Measurements from ENCODE around the gene TLNRD1.

Gene TLNRD1

DNA sequence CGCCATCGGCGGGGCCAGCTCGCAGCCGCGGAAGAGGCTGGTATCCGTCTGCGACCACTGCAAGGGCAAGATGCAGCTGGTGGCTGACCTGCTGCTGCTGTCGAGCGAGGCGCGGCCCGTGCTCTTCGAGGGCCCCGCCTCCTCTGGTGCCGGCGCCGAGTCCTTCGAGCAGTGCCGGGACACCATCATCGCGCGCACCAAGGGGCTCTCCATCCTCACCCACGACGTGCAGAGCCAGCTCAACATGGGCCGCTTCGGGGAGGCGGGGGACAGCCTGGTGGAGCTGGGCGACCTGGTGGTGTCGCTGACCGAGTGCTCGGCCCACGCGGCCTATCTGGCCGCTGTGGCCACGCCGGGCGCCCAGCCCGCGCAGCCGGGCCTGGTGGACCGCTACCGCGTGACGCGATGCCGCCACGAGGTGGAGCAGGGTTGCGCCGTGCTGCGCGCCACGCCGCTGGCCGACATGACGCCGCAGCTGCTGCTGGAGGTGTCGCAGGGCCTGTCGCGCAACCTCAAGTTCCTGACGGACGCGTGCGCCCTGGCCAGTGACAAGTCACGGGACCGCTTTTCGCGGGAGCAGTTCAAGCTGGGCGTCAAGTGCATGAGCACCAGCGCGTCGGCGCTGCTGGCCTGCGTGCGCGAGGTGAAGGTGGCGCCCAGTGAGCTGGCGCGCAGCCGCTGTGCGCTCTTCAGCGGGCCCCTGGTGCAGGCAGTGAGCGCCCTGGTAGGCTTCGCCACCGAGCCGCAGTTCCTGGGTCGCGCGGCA is 1.8 kb downstream of the TLNRD1 start:
- peak; percentile 39 for DNase-seq

DNA sequence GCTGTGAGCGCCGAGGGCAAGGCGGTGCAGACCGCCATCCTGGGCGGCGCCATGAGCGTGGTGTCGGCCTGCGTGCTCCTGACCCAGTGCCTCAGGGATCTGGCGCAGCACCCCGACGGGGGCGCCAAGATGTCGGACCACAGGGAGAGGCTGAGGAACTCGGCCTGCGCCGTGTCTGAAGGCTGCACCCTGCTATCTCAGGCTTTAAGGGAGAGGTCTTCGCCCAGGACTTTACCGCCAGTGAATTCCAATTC is 2.3 kb downstream of the TLNRD1 start:
- DNase-seq, result no peak

DNA sequence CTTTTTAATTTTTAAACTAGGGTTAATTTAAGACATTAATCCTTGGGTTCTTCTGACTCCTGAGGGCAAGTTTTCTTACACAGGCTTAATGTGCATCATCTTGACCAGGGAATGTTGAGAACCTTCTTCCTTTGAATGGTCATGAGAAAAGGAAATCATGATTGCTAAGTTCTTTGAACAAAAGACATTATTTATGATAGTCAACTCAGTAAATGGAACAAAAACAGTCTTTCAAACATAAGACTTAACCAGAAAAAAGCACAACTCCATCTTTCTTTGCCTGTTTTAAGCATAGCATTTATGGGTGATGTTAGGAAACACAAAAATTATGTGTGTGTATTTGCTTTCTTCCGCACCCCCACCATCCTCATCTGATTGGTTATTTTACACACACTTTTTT is 5.4 kb downstream of the TLNRD1 start:
- no peak for DNase-seq

DNA sequence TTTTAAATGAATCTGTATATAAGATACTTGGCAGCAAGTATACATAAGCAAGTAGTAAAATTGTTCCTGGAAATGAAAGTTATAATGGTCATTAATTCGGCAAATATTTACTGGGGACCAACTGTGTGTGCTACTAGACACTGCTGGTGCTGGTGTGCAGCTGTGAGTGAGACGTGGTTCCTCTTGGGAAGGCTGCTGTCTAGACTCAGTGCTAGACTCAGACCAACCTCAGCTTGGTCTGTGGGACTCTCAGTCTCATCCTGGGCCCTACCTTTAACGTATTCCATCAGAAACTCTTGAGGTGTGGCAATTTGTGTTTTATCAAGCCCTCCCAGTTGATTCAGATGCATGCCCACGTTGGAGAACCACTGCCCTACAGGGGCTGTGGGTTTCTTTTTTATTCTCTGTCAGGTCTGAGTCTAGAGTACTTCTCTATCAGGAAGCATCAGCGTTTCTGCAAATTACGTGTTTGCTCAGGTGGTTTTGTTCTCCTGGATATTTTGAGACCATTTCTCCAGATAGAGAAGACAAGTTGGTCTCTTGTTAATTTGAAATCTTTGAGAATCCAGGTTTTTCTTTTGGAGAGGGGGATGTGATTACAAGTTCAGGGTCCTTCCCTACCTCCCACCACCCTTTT is 6.8 kb downstream of the TLNRD1 start:
- DNase-seq, result no peak

DNA sequence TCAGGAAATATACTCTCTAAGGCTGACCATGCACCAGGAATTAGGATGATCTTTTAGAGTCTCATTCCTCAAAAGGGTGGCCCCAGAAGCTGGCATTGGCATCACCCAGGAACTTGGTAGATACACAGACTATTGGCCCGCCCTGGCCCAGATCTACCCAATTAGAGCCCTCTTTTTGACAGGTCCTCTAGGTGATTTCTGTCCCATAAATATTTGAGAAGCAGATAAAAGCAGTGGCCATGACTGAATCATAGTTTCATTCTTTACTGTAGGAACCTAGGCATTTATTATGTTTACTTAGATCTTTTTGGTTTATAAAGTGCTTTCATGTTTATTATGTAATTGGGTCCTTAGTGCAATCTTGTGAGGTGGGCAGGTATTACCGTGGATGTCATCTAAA is 7.6 kb downstream of the TLNRD1 start:
- DNase-seq, result no peak

DNA sequence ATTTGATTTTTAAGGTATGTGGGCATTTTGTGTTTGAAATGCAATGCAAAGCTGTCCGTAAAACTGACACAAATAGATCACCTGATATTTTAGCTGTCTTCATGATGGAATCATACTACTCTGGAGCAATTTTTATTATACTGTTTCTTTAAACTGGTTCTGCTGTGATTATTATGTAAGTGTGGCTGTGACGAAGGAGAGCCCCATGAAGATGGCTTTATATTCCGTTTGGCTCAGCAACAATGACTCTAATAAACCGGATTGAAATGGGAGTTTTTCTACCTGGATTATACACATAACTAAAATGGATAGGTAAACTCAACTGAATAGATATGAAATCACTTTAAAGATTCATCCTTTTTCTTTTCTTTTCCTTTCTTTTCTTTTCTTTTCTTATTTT is 9.4 kb downstream of the TLNRD1 start:
- no peak for DNase-seq

DNA sequence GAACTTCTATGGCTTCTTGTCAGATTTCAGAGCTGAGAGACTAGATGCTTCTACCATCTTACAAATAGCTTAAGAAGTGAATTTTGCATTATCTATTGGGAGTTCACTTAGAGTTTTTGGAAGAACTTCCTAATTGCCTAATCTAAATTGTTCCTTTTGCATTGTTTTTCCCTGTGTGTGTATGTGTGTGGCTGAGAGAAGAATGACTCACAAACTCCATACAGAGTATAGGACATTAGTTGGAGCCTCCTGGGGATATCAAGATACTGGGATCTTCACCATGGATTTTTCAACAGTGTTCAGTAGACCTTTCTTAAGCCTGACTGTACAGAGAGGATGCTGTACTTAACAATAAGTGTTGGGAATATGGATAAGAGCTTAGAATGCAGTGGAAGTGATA is 10.9 kb downstream of the TLNRD1 start:
- DNase-seq, result no peak

DNA sequence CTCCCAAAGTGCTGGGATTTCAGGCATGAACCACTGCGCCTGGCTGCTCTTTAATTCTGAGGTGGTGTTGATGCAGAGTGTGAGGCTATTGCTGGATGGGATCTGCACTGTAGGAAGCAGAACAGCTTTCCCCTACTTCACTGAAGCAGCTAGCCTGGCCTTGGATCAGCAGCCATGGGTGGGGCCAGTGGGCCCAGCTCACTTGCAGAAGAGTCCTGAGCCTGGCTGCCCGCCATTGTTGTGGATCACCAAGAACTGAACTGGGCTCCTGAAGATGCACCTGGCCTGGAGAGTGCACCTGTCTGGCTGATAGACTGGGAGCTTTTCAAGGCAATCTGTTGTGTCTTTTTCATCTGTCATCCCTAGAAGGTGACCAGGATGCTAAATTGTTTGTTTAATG is 11.9 kb downstream of the TLNRD1 start:
- no peak for DNase-seq

DNA sequence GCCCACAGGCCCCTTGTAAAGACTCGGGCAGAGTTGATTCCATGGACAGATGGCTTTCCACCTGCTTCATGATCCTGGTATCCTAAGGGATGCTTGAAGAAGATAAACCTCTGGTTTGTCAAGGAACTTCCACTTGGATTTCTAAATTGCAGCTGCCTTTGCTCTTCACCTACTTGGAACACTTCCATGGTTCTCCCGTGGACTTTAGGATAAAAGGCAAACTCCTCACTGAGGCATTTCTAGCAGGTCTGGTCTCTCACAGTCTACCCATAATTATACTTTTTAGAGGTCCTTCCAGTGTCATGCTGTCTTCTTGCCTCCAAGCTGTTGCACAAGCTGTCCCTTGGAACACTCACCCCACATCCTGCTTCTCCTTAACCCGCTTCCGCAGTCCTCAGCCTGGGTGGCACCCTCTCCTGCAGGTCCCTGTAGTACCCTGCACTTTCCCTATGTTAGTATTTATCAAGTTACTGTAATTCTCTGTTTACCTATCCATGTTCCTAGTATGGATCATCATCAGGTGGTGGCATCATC is 12.7 kb downstream of the TLNRD1 start:
- DNase-seq, result no peak

DNA sequence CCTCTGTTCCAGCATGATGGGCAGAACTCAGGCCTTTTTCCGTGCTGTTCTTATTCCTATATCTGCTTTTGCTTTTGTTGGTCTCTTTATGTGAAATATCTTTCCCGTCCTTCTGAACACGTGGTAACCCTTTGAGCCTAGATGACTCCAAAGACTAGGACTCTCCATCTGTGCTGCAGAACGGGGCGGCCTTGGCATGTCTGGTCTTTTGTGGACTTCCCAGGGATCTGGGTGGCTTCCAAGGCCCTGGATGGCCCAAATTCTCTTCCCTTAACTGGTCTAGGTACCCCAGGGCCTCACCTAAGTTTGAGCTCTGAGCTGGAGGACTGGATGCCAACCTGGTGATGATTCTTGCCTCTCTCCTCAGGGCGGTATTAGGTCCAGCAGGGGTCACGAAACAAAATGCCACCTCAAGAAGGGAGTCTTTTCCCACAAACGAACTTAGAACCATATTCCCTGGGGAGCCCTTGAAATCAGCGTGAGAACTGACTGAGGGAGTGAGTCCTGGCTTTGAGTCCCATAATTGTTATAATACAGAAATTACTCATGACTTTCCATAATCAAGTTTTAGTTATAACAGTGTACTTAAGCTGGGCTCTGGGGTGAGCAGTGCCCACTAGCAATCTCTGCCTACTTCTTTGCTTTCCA is 13.8 kb downstream of the TLNRD1 start:
- DNase-seq, result no peak

DNA sequence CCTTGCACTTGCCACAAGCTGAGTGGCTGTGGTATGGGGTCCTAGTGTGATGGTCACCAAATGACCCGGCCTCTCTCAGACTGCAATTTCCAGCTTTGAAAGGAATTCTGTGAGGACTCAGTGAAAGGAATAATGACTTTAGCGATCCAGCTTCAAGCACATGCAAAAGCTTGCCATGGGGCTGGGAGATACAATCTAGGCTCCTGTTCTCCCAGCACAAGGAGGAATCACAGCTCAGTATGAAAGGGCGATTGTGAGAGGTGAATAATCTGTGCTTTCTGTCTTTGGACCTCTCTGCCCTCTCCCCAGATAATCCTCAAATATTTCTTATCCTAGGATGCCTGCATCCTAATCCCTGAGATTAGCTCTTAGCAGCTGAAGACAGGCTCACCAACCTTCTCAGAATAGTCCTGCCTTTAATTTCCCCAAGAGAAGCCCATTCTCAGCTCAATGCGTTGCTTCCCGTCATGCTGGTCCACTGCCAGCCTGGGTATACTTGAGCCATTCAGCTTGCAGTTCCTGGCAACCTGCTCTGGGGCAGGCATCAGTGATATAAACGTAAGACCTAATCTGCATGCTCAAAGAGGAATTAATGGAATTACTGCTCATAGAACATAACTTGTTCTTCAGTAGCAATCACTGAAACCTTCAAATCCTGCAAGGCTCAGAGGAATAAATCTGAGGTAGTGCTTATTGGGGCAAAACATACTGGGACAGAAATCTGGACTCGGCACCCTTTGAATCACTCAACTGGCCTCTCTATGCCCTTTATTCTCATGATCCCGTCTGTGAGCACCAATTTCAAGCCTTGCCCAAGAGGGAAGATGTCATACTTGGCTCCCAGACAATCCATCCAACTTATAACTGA is 15.1 kb downstream of the TLNRD1 start:
- no peak for DNase-seq

DNA sequence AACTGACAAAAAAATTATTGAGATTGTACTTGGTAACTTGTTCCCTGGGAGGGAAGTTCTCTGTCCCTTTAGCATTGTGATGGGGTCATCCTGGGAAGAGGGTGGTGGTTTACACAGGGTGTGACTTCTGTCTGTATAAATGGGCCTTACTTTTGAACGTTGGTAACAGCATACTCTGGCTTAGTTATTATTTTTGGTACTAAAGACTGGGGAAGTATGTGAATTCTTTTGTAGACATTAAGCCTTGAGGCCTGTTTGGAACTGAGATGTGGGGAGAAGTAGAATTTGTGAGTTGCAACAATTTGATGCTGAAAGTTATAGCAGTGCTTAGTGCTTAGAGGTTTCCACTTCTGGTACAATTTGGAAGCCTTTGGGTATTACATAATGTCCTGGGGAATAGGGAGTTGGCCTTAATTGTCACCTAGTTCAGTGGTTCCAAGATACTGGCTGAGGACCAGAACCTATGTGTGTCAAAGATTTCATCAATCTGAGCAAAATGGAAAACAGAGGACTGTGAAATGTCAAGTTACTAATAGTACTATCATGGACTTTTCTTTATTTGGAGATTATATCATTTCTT is 15.9 kb downstream of the TLNRD1 start:
- no peak for DNase-seq

DNA sequence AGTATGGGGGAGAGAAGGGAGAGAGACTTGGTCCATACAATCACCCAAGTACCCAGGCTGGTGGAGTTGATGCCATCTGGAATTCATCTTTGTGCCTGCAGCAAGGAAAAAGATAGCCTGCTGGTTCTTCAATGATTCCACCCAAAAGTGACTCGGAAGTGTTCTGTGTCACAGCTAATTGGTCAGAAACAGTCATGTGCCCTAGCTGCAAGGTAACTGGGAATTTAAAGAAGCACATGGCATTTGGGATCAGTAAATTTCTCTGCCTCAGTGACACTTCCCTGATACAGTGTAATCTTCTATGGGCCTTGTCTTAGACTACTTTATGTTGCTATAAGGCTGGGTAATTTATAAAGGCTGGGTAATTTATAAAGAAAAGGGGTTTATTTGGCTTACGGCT is 17.5 kb downstream of the TLNRD1 start:
- no peak for DNase-seq

DNA sequence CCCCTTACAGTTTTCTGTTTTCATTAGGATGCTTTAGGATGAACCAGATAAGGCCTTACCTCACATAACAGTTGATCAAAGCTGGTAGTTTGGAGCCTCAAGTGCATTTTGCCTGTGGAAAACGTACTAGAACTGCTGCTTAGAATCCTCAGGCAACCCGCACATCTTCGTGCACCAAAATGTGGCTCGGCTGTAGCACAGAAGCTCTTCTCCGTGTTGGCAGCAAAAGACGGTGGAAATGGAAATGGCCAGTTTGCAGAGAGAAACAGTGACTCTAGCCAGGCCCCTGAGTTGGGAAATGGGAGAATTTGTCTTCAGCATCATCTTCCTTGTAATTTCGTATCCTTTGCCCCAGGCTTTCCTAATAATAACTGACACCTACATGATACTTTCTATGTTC is 20.6 kb downstream of the TLNRD1 start:
- no peak for DNase-seq

DNA sequence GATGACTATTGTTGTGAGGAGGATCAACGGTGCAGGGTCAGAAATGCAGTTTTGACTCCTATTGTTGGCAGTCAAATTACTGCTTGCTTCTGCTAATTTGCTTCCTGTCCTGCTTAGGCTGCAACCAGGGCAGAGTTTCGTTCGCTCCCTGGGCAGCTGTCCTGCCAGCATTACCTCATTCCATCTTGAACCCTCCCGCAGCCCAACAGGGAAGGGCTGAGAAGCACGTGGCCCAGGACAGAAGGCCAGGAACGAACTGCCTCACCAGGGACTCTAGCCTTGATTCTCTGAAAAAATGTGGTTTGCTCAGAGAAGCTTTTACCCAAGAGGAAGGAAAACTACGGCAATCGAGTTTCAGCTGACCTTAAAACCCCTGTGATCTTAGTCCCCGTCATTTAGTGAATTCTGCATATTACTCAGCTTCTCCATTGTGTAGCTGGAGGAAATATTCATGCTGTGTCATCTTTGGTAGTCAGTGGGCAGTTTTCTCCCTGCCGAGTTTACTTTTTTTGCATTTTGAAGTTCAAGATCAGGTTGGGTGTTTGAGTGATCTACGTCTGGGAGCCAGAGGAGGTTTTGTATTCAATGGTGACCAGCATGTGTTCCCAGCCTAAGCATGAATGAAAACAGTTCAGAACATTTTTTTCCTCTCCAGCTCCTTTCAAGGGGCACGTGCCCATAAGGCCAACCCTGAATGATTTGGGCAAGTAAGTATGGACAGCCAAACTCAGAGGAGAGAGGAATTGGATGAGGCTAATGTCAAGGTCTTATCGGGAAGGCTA is 23.0 kb downstream of the TLNRD1 start:
- DNase-seq, result peak; percentile 65

DNA sequence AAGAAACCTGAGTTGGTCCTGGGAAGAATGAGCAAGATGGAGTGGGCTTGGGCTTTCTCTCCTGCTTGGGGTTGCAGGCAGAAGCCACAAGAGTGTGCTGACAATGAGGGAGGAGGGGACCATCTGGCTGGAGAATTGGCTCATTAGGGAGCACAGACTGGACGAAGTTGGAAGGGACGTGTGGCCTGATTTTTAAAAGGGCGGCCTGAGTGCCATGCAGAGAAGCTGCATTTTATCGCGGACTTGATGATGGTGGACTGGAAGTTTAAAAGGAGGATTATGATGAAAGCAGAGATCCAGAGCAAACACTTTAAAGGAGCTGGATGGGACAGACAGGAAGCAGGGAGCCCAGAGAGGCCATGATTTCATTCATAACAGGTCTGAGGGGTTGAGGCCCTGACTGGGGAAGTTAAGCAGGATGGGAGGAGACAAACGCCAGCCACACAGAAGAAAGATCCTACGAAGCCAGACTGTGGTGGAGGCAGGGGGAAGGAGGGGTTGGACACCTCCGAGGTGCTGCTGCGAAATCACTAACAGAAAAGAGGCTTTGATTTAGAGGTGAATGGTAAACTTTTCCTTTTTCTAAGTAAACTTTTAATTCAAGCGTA is 23.6 kb downstream of the TLNRD1 start:
- DNase-seq, result peak; percentile 68

DNA sequence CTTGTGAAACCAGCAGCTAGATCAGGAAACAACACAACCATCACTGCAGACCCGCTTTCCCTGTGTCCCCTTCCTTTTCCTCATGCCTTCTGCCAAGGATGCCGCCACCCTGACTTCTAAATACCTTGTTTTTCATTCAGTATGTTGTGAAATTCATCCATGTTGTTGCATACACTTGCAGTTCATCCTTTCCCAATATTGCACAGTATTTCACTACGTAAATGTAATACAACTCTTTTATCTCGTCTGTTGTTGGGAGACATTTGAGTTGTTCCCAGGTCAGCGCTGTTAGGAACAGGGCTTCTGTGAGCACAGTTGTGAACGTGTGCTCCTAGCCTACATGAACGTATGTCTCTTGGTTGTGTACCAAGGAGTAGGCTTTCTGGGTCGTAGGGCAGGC is 24.2 kb downstream of the TLNRD1 start:
- DNase-seq, result no peak

DNA sequence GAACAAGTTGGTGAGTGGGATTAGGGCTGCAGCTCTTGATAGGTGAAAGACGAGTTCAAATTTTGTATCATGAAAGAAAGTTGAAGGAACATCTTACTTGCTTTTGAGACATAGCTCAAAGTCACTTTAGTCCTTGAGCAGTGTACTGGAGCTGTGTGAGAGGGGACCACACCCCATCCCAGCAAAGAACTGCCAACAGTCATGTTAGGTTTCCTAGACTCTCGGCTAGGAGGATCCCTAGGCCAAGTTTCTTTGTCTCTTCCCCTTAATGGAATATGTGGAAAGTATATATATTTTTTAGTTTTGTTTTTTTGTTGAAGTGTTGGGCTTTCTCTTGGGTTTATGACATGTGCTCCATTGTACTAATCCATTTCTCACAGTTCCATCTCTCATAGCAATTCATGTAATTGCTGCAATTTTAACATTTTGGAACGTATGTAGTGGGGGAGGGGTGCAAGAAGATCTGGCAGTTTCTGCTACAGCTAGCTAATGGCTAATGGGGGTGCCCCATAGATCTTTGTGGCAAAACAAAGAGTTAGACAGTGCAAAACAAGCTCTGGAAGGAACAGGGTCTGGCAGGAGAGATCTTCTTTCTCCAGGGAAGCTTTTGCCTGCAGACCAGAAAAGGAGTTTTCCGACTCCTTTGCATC is 25.1 kb downstream of the TLNRD1 start:
- no peak for DNase-seq

DNA sequence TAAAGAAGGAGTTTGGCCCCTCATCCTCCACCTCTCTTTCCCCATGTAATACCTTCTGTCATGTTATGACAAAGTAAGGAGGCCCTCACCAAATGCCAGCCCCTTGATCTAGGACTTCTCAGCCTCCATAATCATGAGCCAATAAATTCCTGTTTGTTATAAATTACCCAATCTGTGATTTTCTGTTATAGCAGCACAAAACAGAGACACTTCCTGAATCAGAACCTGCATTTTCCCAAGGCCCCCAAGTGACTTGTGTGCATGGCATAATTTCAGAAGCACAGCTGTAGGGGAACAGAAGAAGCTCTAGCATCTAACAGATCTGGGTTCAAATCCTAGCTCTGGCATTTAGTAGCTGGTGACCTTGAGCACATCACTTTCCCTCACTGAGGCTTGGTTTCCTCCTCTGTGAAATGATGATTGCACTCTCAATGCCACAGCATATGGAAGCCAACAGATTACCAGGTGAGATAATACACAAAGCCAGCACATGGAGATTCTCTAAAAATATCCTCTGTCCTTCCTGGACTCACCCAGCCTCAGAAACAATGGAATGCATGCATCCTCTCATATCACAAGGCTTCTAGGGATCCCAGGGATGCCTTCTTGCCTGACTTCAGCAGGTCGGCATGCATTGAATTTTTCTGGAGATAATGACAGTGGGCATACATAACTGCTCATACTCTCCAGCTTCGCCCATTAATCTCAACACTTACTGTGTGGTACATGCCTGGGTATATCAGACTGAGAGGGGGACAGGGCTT is 26.3 kb downstream of the TLNRD1 start:
- no peak for DNase-seq
